HCT116 (cell line): ENCODE results near the gene DENND2A. TPM values are rescaled to one million over a fixed set of nuclear protein-coding genes. Genes with fewer than 3 reads are reported as not detected.

Source experiments
- ATAC-seq: fragments of 200-7000 bp; cut with Tn5 transposase; 2 replicates; pipeline ENCODE4 v1.9.1; 2020; ENCODE audit warnings: mild to moderate bottlenecking, moderate library complexity
- BruUV-seq: library from RNA; stranded (reverse); fragments of 400-500 nt; replicated peaks from 2 replicates; lab custom pipeline; 2021; lab: Mats Ljungman, UMichigan
- CTCF ChIA-PET: fragments of 300-600 bp; sonication (Branson Sonifier 250); formaldehyde crosslinking; loops from one replicate; lab custom pipeline; 2021; ENCODE audit warnings: antibody characterized with exemption; lab: Charles Lee
- POLR2A ChIA-PET: fragments of 300-600, 350-600 bp; sonication (Branson Sonifier 250); formaldehyde crosslinking; loops from one replicate; lab custom pipeline; 2021; ENCODE audit warnings: antibody characterized with exemption; lab: Charles Lee
- RAD21 ChIA-PET, 2 experiments: fragments of 300-600 bp; sonication (Branson Sonifier 250); formaldehyde crosslinking; loops; one replicate each; lab custom pipeline; 2023; ENCODE audit warnings: low total read pairs in 2 of 2; ENCODE audit not compliant: uncharacterized antibody in 2 of 2, unreplicated experiment in 2 of 2, low non-redundant PET in 1 of 2; lab: Charles Lee
- DNase-seq: peaks from one replicate; pipeline ENCODE4 v3.0.0-alpha.2; 2010; ENCODE audit warnings: low read depth, low spot score
- H2AFZ ChIP-seq: fragments of 200-600 bp; shearing (Covaris generic), sonication (generic); 2 replicates; pipeline ENCODE4 v1.6.1; 2017; ENCODE audit warnings: low read depth, mixed run types, mixed read lengths, antibody characterized with exemption, low read length; ENCODE audit not compliant: poor library complexity, severe bottlenecking
- H3K27ac ChIP-seq: 2 replicates; pipeline ENCODE4 v1.5.1; 2012; ENCODE audit warnings: low read depth, low read length
- H3K27me3 ChIP-seq: fragments of 200-600 bp; sonication (generic); 2 replicates; pipeline ENCODE4 v1.6.1; 2016; ENCODE audit warnings: mixed run types, low read length, mixed read lengths; ENCODE audit not compliant: insufficient read depth
- H3K36me3 ChIP-seq, 2 experiments: fragments of 200-500 bp in 1 of 2; fragments of 200-600 bp in 1 of 2; sonication (Bioruptor generic) in 1 of 2; sonication (generic) in 1 of 2; 2 replicates each; pipeline versions ENCODE4 v1.5.1 to v1.6.1; 2014 to 2016; ENCODE audit warnings: low read length in 2 of 2, inconsistent platforms in 1 of 2, mixed read lengths in 1 of 2, mixed run types in 1 of 2; ENCODE audit not compliant: insufficient read depth in 2 of 2, control insufficient read depth in 1 of 2
- H3K4me1 ChIP-seq, 2 experiments: fragments of 200-600 bp in 1 of 2; sonication (generic) in 1 of 2; 2 replicates each; pipeline versions ENCODE4 v1.5.1 to v1.6.1; 2012 to 2017; ENCODE audit warnings: low read length in 2 of 2, inconsistent platforms in 1 of 2, mild to moderate bottlenecking in 1 of 2, mixed read lengths in 1 of 2, mixed run types in 1 of 2, moderate library complexity in 1 of 2; ENCODE audit not compliant: insufficient read depth in 2 of 2, control insufficient read depth in 1 of 2
- H3K4me2 ChIP-seq: fragments of 200-600 bp; sonication (generic); 2 replicates; pipeline ENCODE4 v1.6.1; 2017; ENCODE audit warnings: mixed run types, low read length, mixed read lengths
- H3K4me3 ChIP-seq, 2 experiments: fragments of 200-600 bp in 1 of 2; sonication (generic) in 1 of 2; replicated peaks in 1 of 2; 2 replicates each; pipeline ENCODE4 v1.5.1; 2011 to 2016; ENCODE audit warnings: low read length in 2 of 2, control low read depth in 1 of 2, low read depth in 1 of 2, mild to moderate bottlenecking in 1 of 2, mixed read lengths in 1 of 2, mixed run types in 1 of 2
- H3K79me2 ChIP-seq: fragments of 200-600 bp; sonication (generic); 2 replicates; pipeline ENCODE4 v1.6.1; 2017; ENCODE audit warnings: mild to moderate bottlenecking, mixed run types, low read length, moderate library complexity, mixed read lengths; ENCODE audit not compliant: insufficient read depth
- H3K9ac ChIP-seq: fragments of 200-600 bp; sonication (generic); 2 replicates; pipeline ENCODE4 v1.6.1; 2016; ENCODE audit warnings: low read length, mixed read lengths
- H3K9me2 ChIP-seq: fragments of 200-600 bp; sonication (generic), shearing (Covaris generic); 2 replicates; pipeline ENCODE4 v1.6.1; 2017; ENCODE audit warnings: mixed run types, mild to moderate bottlenecking, moderate library complexity; ENCODE audit not compliant: insufficient read depth
- H3K9me3 ChIP-seq, 2 experiments: fragments of 200-500 bp in 1 of 2; fragments of 200-600 bp in 1 of 2; sonication (Bioruptor generic) in 1 of 2; sonication (generic) in 1 of 2; 2 replicates each; pipeline ENCODE4 v1.6.1; 2014 to 2017; ENCODE audit warnings: low read length in 2 of 2, mixed read lengths in 2 of 2, inconsistent platforms in 1 of 2, low read depth in 1 of 2, mild to moderate bottlenecking in 1 of 2, mixed run types in 1 of 2, moderate library complexity in 1 of 2; ENCODE audit not compliant: control insufficient read depth in 1 of 2, insufficient read depth in 1 of 2
- H4K20me1 ChIP-seq: fragments of 200-600 bp; sonication (generic), shearing (Covaris generic); 2 replicates; pipeline ENCODE4 v1.6.1; 2017; ENCODE audit warnings: mixed run types, mild to moderate bottlenecking, moderate library complexity; ENCODE audit not compliant: insufficient read depth
- CEBPB ChIP-seq: IDR thresholded peaks from 2 replicates; pipeline ENCODE4 v1.6.1; 2012; ENCODE audit warnings: low read depth
- EGR1 ChIP-seq: IDR thresholded peaks from 2 replicates; pipeline ENCODE4 v1.6.1; 2012; ENCODE audit warnings: low read depth
- EZH2 ChIP-seq: fragments of 200-600 bp; sonication (generic); IDR thresholded peaks from 2 replicates; pipeline ENCODE4 v1.6.1; 2017; ENCODE audit warnings: antibody characterized with exemption, mixed run types
- FOSL1 ChIP-seq: IDR thresholded peaks from 2 replicates; pipeline ENCODE4 v1.6.1; 2012; ENCODE audit warnings: low read depth
- JUND ChIP-seq: IDR thresholded peaks from 2 replicates; pipeline ENCODE4 v1.6.1; 2012
- POLR2AphosphoS5 ChIP-seq: IDR thresholded peaks from 2 replicates; pipeline ENCODE4 v1.6.1; 2011; ENCODE audit warnings: mild to moderate bottlenecking, low read depth, low read length, moderate library complexity
- RAD21 ChIP-seq: IDR thresholded peaks from 2 replicates; pipeline ENCODE4 v1.6.1; 2012; ENCODE audit warnings: low read depth, mild to moderate bottlenecking
- SIN3A ChIP-seq: IDR thresholded peaks from 2 replicates; pipeline ENCODE4 v1.6.1; 2012; ENCODE audit warnings: low read depth
- SP1 ChIP-seq: IDR thresholded peaks from 2 replicates; pipeline ENCODE4 v1.6.1; 2012; ENCODE audit warnings: low read depth
- TCF7L2 ChIP-seq: IDR thresholded peaks from 2 replicates; pipeline ENCODE4 v1.7.0; 2011; ENCODE audit warnings: borderline replicate concordance, inconsistent platforms; ENCODE audit not compliant: insufficient read depth, insufficient read length; ENCODE audit errors: extremely low read depth
- ZFX ChIP-seq: fragments of 450-650 bp; IDR thresholded peaks from 2 replicates; pipeline ENCODE4 v1.6.1; 2017
- ZNF274 ChIP-seq: fragments of 200-500 bp; sonication (Bioruptor generic); IDR thresholded peaks from 2 replicates; pipeline ENCODE4 v1.6.1; 2014; ENCODE audit warnings: mild to moderate bottlenecking, low read depth, low read length, inconsistent platforms
- intact Hi-C: fragments of 100-400 bp; cut with micrococcal nuclease; formaldehyde crosslinking; loops from 2 replicates; pipeline ENCODE4 v1.10.0; 2022
- total RNA-seq: library from RNA; stranded (reverse); gene quantifications from one replicate; pipeline ENCODE4 v1.2.1, GENCODE V29; 2021; ENCODE audit not compliant: unreplicated experiment
- TF ChIP-seq, protein P1 (sequence below): IDR thresholded peaks from 2 replicates; pipeline ENCODE4 v1.6.1; 2011; ENCODE audit warnings: mild to moderate bottlenecking, low read length, moderate library complexity; ENCODE audit not compliant: insufficient replicate concordance; ENCODE audit errors: extremely low read depth
- TF ChIP-seq, protein P2 (sequence below), 3 experiments: fragments of 200-600 bp in 1 of 3; sonication (generic) in 1 of 3; IDR thresholded peaks in 2 of 3; conservative IDR thresholded peaks in 1 of 3; 2 replicates each; pipeline ENCODE4 v1.5.1; 2012 to 2017; ENCODE audit warnings: low read depth in 2 of 3, low read length in 2 of 3, antibody characterized with exemption in 1 of 3, borderline replicate concordance in 1 of 3, control low read depth in 1 of 3, mild to moderate bottlenecking in 1 of 3, mixed read lengths in 1 of 3, mixed run types in 1 of 3, moderate library complexity in 1 of 3; ENCODE audit not compliant: insufficient read depth in 1 of 3

The DENND2A gene
- total RNA-seq, 1 experiment from 2014 or later = 0.12 TPM

DNA sequence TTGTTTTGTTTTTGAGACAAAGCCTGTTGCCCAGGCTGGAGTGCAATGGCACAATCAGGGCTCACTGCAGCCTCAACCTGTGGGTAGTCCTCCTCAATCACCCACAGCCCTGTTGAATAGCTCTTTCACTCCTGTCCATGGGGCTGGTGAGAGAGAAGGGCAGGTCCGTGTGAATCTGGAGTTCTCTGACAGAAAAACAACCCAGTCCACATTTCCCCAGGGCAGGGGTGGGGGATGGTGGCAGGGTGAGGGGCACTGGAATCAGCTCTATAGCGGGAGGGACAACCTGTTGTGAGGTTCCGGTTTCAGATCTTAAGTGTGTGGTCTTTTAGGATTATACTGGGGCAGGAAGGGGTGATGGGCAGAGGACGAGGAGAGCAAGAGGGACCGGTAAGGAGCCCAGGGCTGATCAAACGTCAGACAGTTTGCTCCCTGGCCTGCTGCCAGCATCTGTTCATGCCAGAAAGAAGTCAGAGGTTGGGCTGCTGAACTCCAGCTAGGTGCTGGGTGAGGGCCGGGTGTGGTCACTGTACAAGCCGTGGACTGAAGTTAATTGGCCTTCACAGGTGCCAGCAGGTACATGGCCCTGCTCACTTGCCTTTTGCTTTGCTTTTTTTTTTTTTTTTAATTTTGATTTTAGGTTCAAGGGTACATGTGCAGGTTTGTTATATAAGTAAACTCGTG, 128.2 kb downstream of the DENND2A start:
- H3K36me3 ChIP-seq = no peaks in the 10 kb centered on the region
- H3K4me3 ChIP-seq = no peak overlapping the region
- H3K4me2 ChIP-seq = peak overlapping the region; percentile 60
- H3K9ac ChIP-seq = no peak overlapping the region
- TF ChIP-seq SIN3A (no peak), EZH2 (no peak), EGR1 (no peak), FOSL1 (no peak), JUND (no peak), SP1 (no peak), ZFX (no peak), RAD21 (no peak), POLR2AphosphoS5 (no peak), CEBPB (no peak), TCF7L2 (no peak), ZNF274 (no peak)
- TF ChIP-seq, protein P1, sequence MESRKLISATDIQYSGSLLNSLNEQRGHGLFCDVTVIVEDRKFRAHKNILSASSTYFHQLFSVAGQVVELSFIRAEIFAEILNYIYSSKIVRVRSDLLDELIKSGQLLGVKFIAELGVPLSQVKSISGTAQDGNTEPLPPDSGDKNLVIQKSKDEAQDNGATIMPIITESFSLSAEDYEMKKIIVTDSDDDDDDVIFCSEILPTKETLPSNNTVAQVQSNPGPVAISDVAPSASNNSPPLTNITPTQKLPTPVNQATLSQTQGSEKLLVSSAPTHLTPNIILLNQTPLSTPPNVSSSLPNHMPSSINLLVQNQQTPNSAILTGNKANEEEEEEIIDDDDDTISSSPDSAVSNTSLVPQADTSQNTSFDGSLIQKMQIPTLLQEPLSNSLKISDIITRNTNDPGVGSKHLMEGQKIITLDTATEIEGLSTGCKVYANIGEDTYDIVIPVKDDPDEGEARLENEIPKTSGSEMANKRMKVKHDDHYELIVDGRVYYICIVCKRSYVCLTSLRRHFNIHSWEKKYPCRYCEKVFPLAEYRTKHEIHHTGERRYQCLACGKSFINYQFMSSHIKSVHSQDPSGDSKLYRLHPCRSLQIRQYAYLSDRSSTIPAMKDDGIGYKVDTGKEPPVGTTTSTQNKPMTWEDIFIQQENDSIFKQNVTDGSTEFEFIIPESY = no peak
- TF ChIP-seq, protein P2, sequence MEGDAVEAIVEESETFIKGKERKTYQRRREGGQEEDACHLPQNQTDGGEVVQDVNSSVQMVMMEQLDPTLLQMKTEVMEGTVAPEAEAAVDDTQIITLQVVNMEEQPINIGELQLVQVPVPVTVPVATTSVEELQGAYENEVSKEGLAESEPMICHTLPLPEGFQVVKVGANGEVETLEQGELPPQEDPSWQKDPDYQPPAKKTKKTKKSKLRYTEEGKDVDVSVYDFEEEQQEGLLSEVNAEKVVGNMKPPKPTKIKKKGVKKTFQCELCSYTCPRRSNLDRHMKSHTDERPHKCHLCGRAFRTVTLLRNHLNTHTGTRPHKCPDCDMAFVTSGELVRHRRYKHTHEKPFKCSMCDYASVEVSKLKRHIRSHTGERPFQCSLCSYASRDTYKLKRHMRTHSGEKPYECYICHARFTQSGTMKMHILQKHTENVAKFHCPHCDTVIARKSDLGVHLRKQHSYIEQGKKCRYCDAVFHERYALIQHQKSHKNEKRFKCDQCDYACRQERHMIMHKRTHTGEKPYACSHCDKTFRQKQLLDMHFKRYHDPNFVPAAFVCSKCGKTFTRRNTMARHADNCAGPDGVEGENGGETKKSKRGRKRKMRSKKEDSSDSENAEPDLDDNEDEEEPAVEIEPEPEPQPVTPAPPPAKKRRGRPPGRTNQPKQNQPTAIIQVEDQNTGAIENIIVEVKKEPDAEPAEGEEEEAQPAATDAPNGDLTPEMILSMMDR (IDR thresholded peaks at IDR 0.05 in 2 of 3, conservative IDR thresholded peaks at IDR 0.05 in 1 of 3; ENCODE audit: borderline replicate concordance in 1 of 3, insufficient read depth in 1 of 3, low read depth in 2 of 3, low read length in 2 of 3) = no peak
- ChIA-PET RAD21 (interaction anchor here in 1 of 2 experiments (1.2 kb wide), 1 partner anchor 141 kb away, joined by 4 read pairs; no protein-coding TSS in a partner anchor), CTCF (interaction anchor here (0.7 to 1.2 kb wide), 4 partner anchors 34 to 141 kb away, joined by 3 to 4 read pairs (median 3); no protein-coding TSS in a partner anchor), POLR2A (no interaction called here)
- H3K9me3 ChIP-seq = no peaks in the 10 kb centered on the region
- no TSS peak for BruUV-seq
- peak; percentile 27 for DNase-seq
- H4K20me1 ChIP-seq = no peaks in the 10 kb centered on the region
- peaks cover 10% of the 10 kb centered on the region in 2 experiments for H3K4me1 ChIP-seq
- no peaks in the 10 kb centered on the region for H3K79me2 ChIP-seq
- peak; percentile 75 for ATAC-seq
- no peaks in the 10 kb centered on the region for H3K27me3 ChIP-seq
- intact Hi-C loops = loop anchor here (10.0 kb wide), 1 partner anchor 712 kb away; no protein-coding TSS in a partner anchor
- H3K27ac ChIP-seq = peak overlapping the region; percentile 31
- peak overlapping the region; percentile 93 for H2AFZ ChIP-seq
- H3K9me2 ChIP-seq = no peaks in the 10 kb centered on the region
